Measurements from ENCODE around the gene AHDC1.
"Not testable (repeated sequence)": the region's sequence is repeated elsewhere in the genome, so short reads cannot be mapped to it uniquely, and the experiment has no call there.

The AHDC1 gene

DNA sequence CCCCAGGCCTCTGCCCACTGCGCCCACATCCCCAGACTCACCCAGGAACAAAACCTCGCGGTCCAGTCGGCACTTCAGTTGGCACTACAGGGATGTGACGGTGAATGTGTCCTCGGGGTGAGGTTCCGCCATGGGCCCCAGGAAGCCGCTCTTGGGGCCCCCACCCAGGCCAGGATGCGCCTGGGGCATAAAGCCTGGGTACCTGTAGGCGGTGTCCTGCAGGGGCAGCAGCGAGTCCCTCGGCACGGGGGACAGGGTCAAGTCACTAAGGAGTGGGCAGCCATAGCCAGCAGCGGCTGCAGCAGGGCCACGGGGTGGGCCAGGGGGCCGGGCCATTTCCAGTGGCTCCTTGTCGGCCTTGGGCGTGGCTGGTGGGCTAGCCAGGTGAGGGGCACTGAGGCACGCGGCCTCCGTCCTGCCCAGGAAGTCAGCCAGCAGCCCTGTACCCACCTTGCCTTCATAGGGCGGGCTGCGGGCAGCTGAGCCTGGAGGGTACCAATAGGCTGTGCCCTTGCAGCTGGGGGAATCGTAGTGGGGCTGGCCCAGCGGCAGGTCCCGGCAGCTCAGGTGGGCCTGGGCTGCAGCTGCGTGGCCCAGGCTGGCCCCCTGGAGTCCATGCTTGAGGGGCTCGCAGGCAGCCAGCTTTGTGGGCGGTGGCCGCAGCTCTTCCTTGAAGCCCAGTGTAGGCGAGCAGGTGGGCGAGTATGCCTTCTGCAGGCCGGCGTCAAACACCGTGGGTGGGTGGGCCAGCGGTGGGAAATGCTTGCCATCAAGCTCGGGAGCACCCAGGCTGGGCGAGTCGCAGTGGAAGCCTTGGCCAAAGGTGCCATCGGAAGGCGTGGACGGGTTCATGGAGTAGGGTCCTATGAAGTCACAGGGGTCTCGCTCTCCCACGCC is 56.5 kb downstream of the AHDC1 start:
- no peak for DNase-seq

DNA sequence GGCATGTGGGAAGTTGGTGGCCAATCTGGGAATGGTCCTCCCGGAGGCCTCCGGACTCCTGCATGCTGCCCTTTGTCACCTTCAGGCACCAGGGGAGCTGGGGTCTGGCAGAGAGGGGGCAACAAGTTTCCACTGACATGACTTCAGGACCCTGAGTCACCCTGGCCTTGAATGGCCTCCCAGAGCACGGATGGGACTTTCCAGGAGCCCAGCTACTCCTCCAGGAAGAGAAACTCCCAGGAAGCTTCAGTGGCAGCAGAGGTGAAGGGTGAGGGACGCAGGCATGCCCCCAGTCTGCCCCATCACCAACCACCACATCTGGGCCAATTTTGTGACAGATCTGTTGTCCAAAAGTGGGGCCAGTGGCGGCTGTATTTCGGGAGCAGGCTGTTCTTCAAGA is 58.1 kb downstream of the AHDC1 start:
- DNase-seq = no peak

DNA sequence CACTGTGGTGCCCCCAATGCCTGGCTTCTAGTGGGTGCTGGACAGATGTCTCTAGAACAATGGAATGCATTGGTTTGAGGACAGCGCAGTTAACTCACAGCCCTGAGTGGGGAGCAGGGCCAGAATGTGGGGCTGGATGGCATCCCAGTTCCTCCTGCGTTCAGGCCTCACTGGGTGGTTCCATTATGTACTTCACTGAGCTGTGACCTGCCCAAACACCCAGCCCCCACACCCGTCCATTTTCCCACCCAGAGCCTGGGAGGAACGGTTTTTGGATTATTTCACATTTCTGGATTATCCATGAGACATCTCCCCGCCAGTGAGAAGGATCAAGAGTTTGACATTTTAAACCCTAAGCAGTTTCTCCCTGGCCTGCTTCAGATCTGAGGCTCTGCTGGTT is 58.7 kb downstream of the AHDC1 start:
- DNase-seq = peak; percentile 43

DNA sequence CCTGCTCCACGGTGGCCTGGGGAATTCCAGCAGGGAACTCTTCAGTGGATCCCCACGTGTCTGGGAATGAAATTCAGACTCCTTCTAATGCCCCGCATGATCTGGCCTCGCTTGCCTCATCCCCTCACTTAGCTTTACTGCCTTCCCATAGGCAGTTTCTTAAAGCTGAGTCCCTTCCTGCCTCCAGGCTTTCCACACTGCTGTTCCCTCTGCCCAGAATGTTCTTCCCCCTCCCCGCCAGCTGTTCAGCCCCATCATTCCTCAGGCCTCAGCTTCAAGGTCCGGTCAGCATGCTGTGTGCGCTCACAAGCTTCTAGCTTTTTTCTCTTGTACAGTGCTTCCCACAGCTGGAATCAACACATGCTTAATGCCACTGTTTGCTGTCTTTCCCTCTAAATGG is 59.1 kb downstream of the AHDC1 start:
- DNase-seq = no peak

DNA sequence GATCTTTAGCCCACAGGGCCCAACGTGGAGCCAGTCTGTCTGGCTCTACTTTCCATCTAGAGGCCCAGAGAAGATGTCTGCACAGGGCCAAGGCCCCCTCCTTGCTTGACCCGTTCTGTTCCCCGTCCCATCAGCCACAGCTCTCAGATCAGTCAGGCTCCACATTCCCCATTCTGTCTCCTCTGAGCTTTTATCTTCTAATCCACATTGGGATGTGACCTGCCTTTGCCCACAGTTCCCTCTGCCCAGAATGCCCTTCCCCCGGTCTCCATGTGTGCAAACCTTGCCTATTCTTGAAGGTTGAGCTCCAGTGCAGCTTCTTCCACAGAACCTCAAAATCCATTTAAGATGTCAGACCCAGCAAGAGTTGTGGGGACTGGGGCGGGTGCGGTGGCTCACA is 60.7 kb downstream of the AHDC1 start:
- DNase-seq = no peak

DNA sequence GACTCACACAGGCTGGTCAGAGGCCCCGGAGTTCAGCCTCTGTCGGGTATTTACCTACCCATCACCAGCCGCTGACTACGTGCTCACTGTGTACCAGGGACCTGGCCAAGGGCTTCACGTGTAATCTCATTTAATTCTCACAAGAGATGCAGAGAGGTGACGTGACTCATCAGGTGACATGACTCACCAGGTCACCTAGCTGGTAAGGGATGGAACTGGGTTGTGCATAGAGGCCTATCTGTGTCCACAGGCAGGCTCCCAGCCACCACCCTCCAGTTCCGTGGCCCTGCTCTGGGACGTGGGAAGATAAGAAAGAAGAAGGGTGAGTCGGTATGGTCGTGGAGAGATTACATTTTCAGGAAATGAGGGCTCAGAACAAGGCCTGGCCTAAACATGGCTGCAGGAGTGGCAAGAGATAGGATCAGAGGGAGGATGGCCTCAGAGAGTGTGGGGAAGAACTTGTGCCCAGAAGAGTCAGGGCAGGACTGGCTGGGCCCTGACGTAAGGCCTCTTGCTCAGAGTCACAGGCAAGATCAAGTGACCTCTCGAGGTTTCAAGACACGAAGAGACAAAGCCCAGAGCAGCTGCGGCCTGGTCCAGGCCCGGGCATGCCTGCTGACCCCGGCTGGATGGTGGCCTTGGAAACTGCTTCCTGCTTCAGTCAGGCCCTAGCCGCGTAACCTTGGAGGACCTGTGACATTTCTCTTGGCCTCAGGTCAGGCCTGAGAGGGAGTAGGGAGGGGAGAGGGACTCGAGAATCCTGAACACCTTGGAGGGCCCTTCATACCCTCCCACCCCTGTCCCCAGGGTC is 61.3 kb downstream of the AHDC1 start:
- DNase-seq = no peak

DNA sequence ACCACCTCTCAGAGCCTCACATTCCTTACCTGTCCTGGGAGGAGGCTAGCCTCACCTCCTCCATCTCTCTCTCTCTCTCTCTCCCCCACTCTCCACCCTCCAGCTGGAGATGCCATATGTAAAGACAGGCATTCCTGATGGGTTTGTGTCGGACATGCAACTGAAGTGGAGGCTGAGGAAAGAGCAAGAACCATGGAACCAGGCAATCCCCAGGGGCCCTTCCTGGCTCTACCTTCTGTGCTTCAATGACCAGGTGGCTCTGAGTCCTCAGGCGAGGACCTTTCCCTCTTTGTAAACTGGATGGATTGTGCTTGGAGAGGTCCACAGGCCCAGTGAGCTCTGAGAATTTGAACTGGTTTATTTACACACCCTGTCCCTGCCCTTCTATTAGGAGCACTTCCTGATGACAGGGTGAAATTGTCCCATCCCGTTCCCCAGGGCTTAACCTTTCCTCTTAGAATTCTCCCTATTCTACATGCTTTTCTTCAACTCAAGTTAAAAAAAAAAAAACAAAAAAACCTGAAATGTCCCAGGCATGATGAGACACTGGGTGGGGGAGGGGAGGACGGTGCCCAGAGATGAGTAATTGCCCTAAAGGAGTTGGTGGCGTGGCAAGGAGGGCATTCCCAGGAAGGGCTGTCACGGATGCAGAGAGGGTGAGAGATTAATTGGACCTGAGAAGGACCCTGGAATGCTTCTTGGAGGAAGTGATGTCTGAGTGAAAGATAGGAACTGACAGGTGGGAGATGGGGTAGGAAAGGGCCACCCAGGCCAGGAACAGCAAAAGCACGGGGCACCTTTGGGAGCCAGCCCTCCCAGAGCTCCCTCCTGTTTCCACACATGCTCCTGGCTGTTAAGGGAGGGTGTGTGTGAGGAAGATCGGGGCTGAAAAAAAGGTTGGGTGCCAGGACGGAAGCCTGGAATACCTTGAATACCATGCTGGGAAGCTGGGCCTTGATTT is 63.8 kb downstream of the AHDC1 start:
- DNase-seq = no peak

DNA sequence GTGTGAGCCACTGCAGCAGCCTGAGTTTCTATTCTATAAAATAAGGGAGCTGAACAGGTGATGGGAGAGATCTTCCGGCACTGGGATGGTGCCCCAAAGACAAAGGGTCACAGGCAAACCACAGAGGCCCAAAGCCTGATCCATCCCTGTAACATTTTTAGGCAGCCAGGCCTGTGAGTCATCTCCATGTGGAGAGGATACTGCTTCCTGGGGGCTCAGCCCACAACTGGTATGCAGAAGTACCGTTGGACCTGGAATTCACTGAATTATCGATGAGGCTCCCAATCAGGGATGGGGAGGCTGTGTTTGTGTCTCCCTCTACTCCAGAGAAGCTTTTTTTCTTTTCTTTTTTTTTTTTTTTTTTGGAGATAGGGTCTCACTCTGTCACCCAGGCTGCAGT is 65.2 kb downstream of the AHDC1 start:
- no peak for DNase-seq

DNA sequence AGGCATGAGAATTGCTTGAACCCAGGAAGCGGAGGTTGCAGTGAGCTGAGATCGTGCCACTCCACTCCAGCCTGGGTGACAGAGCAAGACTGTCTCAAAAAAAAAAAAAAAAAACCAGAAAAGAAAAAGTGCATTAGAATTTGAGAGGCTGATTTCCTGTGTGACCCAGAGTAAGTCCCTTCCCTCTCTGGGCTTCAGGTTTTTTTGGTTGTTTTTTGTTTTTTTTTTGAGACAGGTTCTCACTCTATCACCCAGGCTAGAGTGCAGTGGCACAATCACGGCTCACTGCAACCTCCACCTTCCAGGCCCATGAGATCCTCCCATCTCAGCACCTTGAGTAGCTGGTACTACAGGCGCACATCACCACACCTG is 65.7 kb downstream of the AHDC1 start:
- DNase-seq = not testable (repeated sequence)

DNA sequence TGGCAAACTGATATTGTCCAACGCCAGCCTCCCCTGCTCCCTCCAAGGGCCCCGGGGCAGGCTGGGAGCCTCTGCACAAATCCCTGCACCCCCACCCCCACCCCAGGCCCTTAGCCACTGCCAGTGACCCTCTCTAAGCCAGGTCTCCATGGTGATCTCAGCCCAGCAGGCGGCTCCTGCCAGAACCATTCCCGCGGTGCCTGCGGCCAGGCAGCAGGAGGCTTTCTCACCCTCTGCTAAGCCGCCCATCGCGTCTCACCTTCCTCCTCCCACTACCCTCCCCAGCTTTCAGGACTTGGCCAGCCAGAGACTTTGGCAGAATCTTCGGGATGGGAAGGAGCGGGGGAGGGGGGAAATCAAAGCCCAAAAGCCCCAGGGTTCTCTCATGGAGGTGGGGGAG is 67.2 kb downstream of the AHDC1 start:
- peak; percentile 79 for DNase-seq

DNA sequence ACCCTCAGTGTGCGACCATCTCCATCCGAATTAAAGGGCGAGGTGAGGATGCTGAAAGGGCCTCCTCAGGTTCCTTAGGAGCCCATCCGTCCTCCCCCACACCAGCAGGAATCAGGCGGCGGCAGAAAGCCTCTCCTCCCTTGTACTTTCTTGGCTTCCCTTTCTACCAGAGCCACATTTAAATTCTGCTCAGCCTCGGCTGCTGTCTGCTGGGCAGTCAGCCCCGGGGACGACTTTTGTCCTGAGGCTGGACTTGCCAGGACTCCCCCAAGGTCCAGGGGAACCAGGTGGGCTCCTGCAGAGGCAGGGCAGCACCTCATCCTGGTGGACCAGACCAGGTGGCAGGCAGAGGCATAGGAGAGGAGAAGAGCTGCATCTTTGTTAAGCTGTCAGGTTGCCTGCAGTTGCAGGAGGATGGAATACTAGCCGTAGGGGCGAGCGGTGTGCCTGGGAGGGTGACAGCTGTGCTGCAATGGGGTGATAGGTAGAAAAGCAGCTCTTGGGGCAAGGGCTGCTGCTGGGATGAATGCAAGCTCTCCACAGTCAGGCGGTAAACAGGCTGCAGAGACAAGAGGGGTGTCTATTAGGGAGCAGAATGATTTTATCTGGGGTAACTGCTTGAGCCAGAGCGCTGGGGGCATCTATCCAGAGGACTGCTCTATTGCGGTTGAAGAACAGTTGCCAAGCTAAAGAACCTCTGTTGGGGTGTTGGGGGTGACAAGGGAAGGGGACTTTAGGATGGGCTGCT is 67.8 kb downstream of the AHDC1 start:
- no peak for DNase-seq

DNA sequence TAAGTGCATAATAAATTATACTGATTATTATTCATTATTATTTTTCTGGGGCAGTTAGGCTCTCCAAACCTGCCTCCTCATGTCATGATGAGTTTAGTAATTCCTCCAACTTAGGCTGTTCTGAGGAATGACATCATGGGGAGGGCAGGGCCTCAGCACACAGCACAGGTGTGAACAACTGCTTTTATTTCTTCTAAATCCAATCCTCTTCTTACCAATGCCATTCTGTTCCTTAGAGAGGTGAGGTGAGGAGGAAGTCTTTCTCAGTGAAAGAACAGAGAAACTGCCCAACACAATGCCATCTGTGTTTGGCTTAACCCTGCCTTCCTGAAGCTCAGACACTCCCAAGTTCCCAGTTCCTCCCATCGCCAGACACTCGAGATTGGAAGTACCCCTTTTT is 68.6 kb downstream of the AHDC1 start:
- no peak for DNase-seq

DNA sequence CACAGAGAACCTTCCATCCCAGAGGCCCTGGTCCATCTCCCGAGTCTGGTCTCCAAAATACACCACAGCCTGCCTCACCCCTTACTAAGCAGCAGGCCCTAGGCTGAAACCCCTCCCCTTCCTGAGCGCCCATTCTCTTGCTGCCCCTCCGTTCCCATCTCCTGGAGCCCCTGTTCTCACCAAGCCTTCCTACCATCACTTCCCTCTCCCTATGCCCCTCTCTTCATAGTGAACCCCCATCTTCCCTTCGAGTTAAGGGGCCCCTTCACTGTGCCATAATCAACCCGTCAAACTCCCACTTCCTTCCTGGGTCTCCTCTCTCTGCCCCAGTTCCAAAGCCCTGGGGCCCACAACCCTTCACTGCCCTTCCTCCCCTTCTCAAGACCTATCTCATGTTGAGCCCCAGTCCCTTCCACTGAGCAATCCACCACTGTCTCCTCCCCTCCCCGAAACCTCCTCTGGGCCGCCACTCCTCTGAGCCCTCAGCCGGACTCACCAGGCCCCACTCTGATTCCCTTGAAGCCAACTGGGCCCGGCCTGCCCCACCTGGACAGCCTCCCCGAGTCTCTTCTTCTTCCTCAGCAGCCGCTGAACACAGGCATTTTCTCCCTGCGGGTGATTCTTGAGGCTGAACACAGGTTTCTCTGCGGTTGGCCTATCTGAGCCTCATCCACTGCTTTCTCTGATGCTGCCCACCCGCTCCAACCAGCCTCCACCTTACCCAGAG is 71.8 kb downstream of the AHDC1 start:
- DNase-seq = no peak

DNA sequence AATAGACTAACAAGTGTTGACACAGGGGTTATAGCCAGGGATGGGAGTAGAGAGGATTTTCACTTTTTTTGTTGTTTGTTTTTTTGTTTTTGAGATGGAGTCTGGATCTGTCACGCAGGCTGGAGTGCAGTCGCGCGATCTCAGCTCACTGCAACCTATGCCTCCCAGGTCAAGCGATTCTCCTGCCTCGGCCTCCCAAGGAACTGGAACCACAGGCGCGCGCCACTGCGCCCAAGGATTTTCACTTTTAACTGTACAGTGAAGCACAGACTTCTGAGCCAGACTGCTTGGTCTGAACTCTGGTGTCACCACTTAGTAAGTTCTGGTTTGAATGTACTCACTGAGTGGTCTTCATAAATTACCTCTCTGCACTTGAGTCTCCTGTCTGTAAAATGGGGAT is 73.8 kb downstream of the AHDC1 start:
- DNase-seq = no peak

DNA sequence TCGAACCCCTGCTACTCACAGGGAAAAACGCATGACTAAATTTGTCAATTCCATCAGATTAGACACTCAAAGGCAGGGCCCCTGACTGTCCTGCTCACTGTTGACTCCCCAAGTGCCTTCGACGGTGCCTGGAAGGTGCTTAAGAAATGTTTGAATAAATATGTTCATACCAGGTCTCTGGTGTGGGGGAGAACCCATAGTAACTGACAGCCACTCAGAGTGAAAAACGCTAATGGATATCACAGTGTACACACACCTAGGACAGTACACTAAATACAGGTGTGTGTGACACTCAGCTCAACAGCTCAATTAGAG is 74.3 kb downstream of the AHDC1 start:
- no peak for DNase-seq

DNA sequence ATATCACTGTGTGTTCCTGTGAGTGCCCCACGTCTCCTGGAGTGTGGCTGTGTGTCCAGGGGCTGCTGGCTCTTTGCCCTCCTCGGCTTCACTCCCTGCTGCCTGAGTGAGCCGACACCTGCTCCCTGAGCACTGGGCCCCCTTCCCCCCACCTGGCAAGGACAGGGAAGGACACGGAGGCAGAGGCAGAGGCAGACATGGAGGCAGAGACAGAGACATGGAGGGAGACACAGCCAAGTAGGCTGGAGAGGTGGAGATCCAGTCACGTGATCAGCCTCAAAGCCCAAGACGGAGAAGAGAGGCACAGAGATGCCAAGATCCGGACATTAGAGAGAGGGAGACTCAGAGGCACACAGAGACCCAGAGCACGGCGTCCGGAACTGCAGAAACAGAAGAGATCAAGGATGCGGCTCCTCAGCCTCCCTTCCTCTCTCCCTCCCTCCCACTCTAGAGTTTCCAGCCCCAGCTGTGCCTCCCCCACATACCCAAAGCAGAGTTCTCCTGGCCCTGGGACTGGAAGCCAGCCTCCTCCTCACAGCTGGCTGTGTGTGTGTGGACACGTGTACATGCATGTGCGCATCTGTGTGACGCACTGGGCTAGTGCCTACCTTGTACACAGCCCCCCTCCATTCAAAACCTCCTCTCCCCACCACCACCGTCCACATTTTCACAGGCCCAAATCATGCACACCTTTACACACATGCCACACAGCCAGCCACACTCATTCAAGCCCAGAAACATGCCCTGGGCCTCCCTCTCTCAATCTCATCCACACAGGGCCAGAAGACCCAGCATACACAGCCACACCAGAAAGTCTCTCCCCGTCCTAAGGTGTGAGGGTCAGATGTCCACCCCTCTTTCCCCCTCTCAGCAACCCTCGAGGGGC is 74.9 kb downstream of the AHDC1 start:
- peak; percentile 51 for DNase-seq

DNA sequence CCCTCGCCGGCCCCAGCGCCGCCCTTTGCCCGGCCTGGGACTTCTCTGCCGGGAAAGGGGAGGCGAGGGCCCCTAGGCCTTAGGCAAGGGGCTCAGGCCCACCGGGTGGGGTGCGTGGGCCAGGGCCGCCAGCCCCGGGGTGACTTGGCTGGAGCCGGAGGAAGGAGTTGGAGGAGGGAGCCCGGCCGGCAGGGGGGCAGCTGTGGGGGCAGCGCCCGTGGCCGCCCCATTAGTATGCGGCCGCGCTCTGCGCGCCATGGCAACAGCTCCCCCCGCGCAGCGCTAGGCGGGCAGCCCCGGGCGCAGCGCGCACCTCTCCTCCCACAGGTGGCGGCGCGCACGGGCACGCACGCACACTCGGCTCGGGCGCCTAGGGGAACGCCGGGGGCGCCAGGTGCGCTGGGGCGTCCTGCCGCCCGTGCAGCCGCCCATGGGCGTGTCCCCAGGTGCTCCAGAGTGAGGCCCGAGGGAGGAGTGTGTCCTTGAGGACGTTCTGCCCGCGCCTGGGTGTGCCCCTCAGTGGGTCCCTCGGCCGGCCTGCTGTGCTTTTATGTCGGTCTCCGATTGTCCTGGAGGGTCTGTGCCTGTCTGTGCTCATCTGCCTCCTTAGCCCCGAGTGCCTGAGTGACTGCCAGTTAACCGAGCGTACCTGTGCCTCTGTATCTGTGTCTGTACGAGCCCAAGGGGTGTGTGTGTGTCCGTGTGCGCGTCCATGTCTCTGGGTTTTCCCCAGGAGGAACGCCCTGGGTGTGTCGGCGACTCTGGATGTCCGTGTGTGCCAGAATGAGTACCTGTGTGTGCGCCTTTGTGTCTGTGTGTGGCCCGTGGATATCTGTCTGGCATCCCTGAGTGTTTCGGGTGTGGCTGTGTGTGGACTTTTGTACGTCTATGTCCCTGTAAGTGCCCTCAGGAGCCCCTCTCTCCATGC is 75.8 kb downstream of the AHDC1 start:
- no peak for DNase-seq

DNA sequence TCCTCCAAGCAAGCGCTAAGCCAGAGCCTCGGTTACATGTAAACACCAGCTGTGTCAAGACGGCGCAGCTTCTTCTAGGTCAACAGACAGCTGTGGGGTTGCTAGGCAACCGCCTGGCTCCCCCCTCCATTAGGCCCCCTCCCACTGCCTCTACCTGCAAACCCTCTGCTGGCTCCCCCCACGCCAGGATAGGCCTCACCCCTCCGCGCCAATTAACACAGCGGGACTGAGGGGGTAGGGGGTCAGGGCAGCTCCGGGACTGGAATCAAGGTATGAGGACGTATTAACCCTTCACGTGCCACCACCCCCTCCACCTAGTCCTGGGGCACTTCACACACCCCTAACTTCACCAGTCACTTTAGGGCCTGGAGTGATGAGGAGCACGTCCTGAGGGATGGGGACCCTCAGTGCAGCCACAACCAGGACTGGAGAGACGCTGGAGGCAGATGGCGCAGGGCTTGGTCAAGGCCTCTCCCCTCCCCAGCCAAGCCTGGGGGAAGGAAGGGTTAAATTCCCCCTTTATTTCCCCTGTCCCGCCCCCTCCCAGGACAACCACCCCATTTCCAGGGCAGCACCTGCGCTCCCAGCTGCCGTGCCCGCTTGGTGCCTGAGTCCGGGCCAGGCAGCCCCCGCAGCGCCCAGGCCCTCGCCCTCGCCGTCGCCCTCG is 76.6 kb downstream of the AHDC1 start:
- DNase-seq = peak; percentile 73

All from NCI-H446 treated with DMSO at 0.1 percent for 48 hours (cell line).